ENCODE measurements around the gene RBKS.
"Not testable (repeated sequence)": the region's sequence is repeated elsewhere in the genome, so short reads cannot be mapped to it uniquely, and the experiment has no call there.

Gene RBKS

GRCh38 chr2:27796791-27797765, 93.1 kb downstream of the RBKS start:
- no peak for DNase-seq

GRCh38 chr2:27795868-27796277, 94.3 kb downstream of the RBKS start:
- DNase-seq: no peak

GRCh38 chr2:27795093-27795834, 94.9 kb downstream of the RBKS start:
- DNase-seq: no peak

GRCh38 chr2:27792759-27793158, 97.4 kb downstream of the RBKS start:
- no peak for DNase-seq

GRCh38 chr2:27790796-27791195, 99.4 kb downstream of the RBKS start:
- no peak for DNase-seq

GRCh38 chr2:27782701-27783100, 107.5 kb downstream of the RBKS start:
- DNase-seq: no peak

GRCh38 chr2:27781496-27781895, 108.7 kb downstream of the RBKS start:
- no peak for DNase-seq

GRCh38 chr2:27779417-27780055, 110.7 kb downstream of the RBKS start:
- DNase-seq: no peak

GRCh38 chr2:27776696-27777095, 113.5 kb downstream of the RBKS start:
- no peak for DNase-seq

- DNase-seq: no peak
These were observed 114.1 kb downstream of the RBKS start for GRCh38 chr2:27776097-27776496.

GRCh38 chr2:27773959-27774358, 116.2 kb downstream of the RBKS start:
- DNase-seq: no peak

GRCh38 chr2:27772804-27773203, 117.4 kb downstream of the RBKS start:
- DNase-seq: no peak

- DNase-seq: peak; percentile 96
These were observed 118.4 kb downstream of the RBKS start, which contains the start of gene MRPL33 for GRCh38 chr2:27771548-27772335. TSS of gene MRPL33 (plus strand) at chr2:27771719. CDS start at chr2:27771778, 59 bp downstream.

- no peak for DNase-seq
These were observed 119.0 kb downstream of the RBKS start for GRCh38 chr2:27771202-27771547.

- no peak for DNase-seq
These were observed 123.9 kb downstream of the RBKS start for GRCh38 chr2:27766287-27766661.

GRCh38 chr2:27765621-27766286, 124.4 kb downstream of the RBKS start:
- DNase-seq: no peak

GRCh38 chr2:27764526-27764925, 125.7 kb downstream of the RBKS start:
- DNase-seq: not testable (repeated sequence)

GRCh38 chr2:27763907-27764267, 126.3 kb downstream of the RBKS start:
- no peak for DNase-seq

GRCh38 chr2:27762951-27763906, 127.0 kb downstream of the RBKS start:
- DNase-seq: no peak

GRCh38 chr2:27756544-27757498, 133.4 kb downstream of the RBKS start:
- no peak for DNase-seq
